ENCODE data around the gene RAB37.

DNA sequence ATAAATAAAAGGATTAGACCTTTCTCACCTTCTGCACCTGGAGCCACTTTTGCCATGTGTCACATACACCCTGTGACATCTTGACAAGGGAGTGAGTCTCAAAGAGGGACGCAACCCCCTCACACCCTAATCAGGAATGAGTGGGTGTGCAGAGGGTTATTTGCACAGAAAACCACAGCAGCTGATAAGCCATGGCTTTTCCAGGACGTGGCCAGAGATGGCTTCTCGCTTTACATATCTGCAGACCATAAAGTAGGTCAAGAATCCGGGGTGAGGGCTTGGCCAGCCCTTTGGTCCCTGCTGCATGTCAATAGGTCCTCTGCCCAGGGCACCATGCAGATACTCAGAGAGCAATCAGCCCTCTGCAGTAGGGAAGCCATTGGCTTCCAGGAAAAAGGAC, 21.9 kb upstream of the RAB37 start:
- TF ChIP-seq, protein P1, sequence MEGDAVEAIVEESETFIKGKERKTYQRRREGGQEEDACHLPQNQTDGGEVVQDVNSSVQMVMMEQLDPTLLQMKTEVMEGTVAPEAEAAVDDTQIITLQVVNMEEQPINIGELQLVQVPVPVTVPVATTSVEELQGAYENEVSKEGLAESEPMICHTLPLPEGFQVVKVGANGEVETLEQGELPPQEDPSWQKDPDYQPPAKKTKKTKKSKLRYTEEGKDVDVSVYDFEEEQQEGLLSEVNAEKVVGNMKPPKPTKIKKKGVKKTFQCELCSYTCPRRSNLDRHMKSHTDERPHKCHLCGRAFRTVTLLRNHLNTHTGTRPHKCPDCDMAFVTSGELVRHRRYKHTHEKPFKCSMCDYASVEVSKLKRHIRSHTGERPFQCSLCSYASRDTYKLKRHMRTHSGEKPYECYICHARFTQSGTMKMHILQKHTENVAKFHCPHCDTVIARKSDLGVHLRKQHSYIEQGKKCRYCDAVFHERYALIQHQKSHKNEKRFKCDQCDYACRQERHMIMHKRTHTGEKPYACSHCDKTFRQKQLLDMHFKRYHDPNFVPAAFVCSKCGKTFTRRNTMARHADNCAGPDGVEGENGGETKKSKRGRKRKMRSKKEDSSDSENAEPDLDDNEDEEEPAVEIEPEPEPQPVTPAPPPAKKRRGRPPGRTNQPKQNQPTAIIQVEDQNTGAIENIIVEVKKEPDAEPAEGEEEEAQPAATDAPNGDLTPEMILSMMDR (IDR thresholded peaks at IDR 0.05), result no peak
- no peak for TF ChIP-seq EP300 (IDR thresholded peaks at IDR 0.05)
- TF ChIP-seq POLR2A (IDR thresholded peaks at IDR 0.05), result no peak
- TF ChIP-seq POLR2AphosphoS5 (IDR thresholded peaks at IDR 0.05), result peak in 2 of 3 donors; percentile 77 to 85
